Stimulated activated naive CD4-positive, alpha-beta T cell (primary cell): Measurements from ENCODE around the gene KRTAP9-4.
"Not testable (repeated sequence)": the region's sequence is repeated elsewhere in the genome, so short reads cannot be mapped to it uniquely, and the experiment has no call there.

Experiments used
- DNase-seq, 6 experiments: peaks; one replicate each; lab custom pipeline; 2025; lab: John Stamatoyannopoulos, UW

KRTAP9-4 gene

GRCh38 chr17:41249637-41250240, at the start of gene KRTAP9-4:
Gene KRTAP9-4 (plus strand): TSS chr17:41249687. CDS start chr17:41249721, 34 bp downstream.
- not testable (repeated sequence) for DNase-seq

DNA sequence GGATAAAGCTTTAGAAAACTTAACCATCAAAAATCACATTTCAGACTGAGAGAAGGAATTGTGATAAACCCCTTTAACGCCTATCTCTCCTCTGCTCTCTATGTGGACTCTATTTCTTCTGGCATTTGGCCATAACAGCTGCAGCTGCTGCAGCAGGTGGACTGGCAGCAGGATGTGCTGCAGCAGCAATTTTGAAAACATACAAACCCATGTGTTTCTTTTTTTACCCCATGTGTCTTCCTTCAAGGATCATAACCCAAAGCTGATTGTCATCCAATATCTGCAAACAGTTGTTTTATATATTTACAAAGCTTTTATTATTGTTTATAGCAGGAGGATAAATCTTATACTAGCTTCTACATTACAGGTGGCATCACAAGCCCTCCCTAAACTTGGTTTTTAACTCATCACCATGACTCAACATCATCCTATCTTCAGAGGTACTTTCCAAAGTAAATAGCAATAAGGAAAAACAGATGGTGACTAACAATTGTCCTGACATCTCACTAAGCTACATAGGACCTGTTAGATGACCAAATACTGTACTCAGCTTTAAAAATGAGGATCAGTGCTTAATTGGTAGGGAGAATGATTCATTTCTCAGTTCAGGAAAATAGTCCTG, 37.5 kb upstream of the KRTAP9-4 start:
- no peak for DNase-seq

GRCh38 chr17:41212524-41213169, 36.8 kb upstream of the KRTAP9-4 start:
- DNase-seq = no peak

GRCh38 chr17:41215681-41216080, 33.8 kb upstream of the KRTAP9-4 start:
- DNase-seq = no peak

DNA sequence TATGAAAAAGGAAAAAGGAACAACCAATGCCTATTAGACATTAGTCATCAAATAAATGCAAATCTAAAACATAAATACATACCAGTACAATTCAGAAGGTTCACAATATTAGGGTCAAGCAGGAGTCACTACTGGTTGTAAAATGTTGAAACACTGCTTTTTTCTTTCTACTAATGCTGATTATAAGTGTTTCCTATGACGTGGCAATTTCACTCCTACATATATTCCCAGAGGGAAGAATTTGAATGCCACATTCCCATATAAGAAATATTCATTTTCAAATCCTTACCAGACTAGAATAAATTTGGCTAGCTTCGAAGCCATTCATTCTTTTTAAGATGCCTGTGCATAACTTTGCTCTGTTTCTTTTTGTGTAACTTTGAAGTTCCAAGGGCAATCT, 25.7 kb upstream of the KRTAP9-4 start:
- DNase-seq = no peak

DNA sequence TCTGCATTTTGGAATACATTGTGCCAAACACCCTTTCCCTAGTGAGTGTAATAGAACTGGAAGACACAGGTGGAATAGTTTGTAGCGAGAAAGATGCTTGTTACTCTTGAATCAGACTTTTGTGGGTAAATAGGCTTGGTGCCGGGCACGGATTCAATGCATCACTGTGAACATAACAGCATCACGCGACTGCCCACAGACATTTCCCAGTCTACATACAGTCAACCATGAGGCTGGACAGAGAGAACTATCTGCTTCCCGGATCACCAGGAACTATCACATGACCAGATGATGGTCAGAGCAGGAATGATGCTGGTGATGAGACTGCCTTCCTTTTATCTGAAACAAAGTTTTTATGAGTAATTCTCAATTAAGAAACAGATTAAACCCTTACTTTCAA, 23.4 kb upstream of the KRTAP9-4 start:
- DNase-seq = no peak

DNA sequence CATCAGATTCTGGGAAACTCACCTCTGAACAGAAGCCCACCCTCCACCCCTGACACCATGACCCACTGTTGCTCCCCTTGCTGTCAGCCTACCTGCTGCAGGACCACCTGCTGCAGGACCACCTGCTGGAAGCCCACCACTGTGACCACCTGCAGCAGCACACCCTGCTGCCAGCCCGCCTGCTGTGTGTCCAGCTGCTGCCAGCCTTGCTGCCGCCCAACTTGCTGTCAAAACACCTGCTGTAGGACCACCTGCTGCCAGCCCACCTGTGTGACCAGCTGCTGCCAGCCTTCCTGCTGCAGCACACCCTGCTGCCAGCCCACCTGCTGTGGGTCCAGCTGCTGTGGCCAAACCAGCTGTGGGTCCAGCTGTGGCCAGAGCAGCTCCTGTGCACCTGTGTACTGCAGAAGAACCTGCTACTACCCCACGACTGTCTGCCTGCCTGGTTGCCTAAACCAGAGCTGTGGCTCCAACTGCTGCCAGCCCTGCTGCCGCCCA, 22.8 kb upstream of the KRTAP9-4 start, which contains the start of gene KRTAP9-2:
Gene KRTAP9-2 (plus strand): TSS at position 51 of the 498 bp plus-strand sequence. CDS start 7 bp downstream, at position 58.
- DNase-seq = not testable (repeated sequence)

DNA sequence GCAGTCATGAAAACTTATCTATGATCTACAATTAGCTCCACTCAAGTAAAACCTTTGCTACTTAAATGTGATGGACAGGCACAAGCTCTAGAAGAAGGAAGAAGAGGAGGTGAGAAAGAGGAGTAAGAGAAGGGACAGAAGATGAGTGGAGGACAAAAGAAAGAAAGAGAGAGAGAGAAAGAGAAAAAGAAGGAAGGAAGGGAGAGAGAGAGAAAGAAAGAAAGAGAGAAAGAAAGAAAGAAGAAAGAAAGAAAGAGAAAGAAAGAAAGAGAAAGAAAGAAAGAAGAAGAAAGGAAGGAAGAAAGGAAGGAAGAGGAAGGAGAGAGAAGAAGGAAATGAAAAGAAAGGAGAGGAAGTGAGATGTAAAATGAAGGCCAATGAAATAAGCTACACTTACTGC, 19.4 kb upstream of the KRTAP9-4 start:
- DNase-seq = no peak

GRCh38 chr17:41231731-41232130, 17.8 kb upstream of the KRTAP9-4 start:
- DNase-seq = no peak

GRCh38 chr17:41232399-41233105, 16.9 kb upstream of the KRTAP9-4 start, which contains the start of gene KRTAP9-3:
Gene KRTAP9-3 (plus strand): TSS chr17:41232449. CDS start chr17:41232502, 53 bp downstream.
- not testable (repeated sequence) for DNase-seq

DNA sequence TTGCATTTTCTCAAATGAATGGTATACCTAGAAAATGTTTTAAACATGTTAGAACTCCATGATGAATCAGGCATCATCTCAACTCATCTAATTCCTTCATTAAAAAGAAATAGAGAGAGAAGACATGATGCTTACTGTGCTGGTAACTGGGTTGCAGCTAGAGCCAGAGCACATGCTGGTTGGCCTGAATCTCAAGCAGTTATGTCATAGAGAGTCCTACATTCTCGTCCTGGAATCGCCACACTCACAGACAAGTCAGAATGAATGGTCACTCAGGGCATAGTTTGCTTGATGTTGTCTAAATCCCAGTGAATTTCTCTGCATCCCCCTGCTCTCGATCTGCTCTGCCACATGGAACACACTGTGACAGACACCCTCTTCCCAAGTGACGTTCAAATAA, 12.4 kb upstream of the KRTAP9-4 start:
- not testable (repeated sequence) for DNase-seq

DNA sequence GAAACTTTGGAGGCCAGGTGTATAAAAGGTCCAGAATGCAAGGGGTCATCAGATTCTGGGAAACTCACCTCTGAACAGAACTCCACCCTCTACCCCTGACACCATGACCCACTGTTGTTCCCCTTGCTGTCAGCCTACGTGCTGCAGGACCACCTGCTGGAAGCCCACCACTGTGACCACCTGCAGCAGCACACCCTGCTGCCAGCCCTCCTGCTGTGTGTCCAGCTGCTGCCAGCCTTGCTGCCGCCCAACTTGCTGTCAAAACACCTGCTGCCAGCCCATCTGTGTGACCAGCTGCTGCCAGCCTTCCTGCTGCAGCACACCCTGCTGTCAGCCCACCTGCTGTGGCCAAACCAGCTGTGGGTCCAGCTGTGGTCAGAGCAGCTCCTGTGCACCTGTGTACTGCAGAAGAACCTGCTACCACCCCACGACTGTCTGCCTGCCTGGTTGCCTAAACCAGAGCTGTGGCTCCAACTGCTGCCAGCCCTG, 11.5 kb upstream of the KRTAP9-4 start, which contains the start of gene KRTAP9-8:
Gene KRTAP9-8 (plus strand): TSS at position 51 of the 489 bp plus-strand sequence. CDS start 53 bp downstream, at position 104.
- not testable (repeated sequence) for DNase-seq

DNA sequence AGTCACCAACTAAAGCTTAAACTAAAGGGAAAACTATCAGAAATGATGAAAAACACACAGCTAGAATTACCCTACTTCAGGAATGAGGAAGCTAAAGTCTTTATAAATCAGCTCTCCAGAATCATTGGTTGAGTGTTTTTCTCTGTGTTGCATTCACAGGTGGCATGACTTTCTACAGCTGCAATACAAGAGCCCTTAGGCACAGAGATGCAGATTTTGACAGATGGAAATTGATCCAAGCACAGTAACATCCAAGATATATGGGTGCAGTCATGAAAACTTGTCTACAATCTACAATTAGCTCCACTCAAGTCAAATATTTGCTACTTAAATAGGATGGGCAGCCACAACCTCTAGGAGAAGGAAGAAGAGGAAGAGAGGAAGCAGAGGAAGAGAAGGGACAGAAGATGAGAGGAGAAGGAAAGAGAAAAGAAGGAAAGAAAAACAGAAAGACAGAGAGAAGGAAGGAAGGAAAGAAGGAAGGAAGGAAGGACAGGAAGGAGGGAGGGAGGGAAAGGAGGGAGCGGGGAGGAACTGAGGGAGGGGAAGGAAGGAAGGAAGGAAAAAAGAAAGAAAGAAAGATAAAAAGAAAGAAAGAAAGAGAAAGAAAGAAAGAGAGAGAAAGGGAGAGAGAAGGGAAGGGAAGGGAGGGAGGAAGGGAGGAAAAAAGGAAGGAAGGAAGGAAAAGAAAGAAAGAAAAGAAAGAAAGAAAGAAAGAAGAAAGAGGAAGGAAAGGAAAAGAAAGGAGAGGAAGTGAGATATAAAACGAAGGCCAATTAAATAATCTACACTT, 2.3 kb upstream of the KRTAP9-4 start:
- not testable (repeated sequence) for DNase-seq

DNA sequence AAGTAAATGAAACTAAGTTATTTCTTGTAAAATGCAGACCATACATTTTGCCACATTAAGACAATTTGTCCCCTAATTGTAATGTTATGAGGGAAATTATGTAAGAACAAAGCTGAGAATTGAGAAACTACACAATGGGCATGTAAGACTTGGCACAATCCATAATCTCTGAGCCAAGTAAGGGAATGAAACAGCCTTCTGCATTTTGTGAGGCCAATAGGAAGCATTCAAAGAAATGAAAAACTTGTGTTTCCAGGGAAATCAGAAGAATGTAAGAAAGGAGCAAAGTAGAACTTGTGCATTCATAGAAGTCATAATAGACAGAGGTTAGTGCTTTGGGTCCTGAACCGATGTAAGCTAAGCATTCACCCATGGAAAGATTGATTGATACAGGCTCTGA, 1.8 kb downstream of the KRTAP9-4 start:
- no peak for DNase-seq

DNA sequence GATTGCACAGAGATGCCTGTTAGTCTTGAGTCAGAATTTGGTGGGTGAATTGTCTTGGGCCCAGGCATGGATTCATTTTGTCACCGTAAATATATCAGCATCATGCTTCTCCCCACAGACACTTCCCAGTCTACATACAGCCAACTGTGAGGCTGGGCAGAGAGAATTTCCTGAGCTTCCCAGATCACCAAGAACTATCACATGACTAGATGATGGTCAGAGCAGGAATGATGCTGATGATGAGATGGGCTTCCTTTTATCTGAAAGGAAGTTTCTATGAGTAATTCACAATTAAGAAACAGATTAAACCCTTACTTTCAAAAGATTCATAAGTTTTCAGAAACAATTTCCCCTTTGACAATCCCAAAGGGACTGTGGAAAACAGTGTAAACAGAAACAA, 5.4 kb downstream of the KRTAP9-4 start:
- DNase-seq = no peak

DNA sequence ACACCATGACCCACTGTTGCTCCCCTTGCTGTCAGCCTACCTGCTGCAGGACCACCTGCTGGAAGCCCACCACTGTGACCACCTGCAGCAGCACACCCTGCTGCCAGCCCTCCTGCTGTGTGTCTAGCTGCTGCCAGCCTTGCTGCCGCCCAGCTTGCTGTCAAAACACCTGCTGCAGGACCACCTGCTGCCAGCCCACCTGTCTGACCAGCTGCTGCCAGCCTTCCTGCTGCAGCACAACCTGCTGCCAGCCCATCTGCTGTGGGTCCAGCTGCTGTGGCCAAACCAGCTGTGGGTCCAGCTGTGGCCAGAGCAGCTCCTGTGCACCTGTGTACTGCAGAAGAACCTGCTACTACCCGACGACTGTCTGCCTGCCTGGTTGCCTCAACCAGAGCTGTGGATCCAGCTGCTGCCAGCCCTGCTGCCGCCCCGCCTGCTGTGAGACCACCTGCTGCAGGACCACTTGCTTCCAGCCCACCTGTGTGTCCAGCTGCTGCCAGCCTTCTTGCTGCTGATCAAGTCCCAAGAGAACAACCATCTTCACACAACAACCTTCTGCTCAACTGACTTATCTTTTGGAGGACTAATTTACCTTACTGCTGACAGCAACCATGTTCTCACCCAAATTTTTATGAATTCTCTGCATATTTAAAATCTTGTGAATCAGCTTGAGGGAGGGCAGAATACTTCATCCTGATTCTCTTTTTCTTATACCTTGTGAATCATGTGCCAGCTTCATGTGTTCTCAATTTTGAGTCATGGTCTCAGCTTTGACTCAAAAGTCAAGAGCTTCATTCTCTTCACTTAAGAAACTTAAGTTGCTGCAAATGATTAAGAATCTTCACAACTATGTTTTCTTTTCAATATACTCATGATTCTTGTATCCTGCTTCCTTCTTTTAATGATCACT, 6.1 kb downstream of the KRTAP9-4 start, which contains the start of gene KRTAP9-9:
Gene KRTAP9-9 (plus strand): TSS at position 4 of the 910 bp plus-strand sequence.
- not testable (repeated sequence) for DNase-seq

DNA sequence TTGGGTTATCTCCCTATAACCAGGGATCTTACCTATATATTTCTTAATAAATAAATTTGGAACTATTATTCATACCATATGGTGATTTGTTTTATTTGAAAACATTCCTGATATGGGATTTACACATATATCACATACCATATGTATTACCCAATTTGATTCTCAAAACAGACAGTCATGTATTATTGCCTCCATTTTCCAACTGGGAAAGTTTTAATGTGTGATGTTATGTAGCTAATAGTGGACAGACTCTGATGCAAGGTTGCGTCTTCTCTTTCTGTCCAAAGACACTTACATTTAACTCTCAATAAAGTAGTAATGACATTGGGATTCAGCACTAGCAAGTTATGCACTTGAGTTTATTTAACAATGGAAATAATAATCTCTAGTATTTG, 6.8 kb downstream of the KRTAP9-4 start:
- no peak for DNase-seq

DNA sequence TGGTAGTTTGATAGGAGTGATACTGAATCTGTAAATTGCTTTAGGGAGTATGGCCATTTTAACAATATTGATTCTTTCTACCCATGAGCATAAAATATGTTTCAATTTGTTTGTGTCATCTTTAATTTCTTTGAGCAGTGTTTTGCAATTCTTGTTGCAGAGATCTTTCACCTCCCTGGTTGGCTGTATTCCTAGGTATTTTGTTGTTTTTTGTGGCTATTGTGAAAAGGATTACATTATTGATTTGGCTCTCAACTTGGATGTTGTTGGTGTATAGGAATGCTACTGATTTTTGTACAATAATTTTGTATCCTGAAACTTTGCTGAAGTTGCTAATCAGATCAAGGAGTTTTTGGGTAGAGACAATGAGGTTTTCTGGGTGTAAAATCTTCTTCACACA, 8.9 kb downstream of the KRTAP9-4 start:
- DNase-seq = no peak

DNA sequence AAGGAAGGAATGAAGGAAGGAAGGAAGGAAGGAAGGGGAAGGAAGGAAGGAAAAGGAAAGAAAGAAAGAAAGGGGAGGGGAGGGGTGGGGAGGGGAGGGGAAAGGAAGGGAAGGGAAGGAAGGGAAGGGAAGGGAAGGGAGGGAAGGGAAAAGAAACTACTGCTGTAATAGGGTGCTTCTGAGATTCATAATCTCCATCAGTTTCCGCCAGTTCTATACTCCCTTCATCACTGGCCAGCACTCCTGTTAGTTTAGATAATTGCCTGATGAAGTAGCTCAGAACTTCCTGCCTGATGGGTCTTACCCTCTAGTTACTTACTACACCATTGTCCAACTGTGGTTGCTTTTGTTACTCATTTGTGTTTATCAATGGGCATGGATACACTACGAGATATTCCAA, 13.7 kb downstream of the KRTAP9-4 start:
- DNase-seq = peak in 1 of 6 experiments; percentile 3

- DNase-seq = no peak
Measured at GRCh38 chr17:41264599-41264998, 15.1 kb downstream of the KRTAP9-4 start.
